Ovary (tissue), 9 donors: ENCODE data around the gene CTIF. TPM values are rescaled to one million over a fixed set of nuclear protein-coding genes. Genes with fewer than 3 reads are reported as not detected.

Source experiments
- DNase-seq, 5 donors: peaks; one replicate each; pipeline ENCODE4 v3.0.0-alpha.2; 2019 to 2020
- H3K27ac ChIP-seq, 2 donors: fragments of 200-600 bp; one replicate each; pipeline versions ENCODE4 v1.5.1 to v1.8.0; 2019 to 2022
- H3K27me3 ChIP-seq: fragments of 200-600 bp; one replicate; pipeline ENCODE4 v1.8.0; 2022
- H3K36me3 ChIP-seq: fragments of 200-600 bp; sonication (generic); one replicate; pipeline ENCODE4 v1.5.1; 2019
- H3K4me1 ChIP-seq: one replicate; pipeline ENCODE4 v1.8.1; 2013; ENCODE audit warnings: mild to moderate bottlenecking, moderate library complexity; ENCODE audit not compliant: insufficient read depth
- H3K4me3 ChIP-seq: fragments of 200-600 bp; sonication (generic); one replicate; pipeline ENCODE4 v1.5.1; 2017
- H3K9me3 ChIP-seq, 2 donors: fragments of 200-600 bp in 1 of 2; sonication (generic) in 1 of 2; one replicate each; pipeline versions ENCODE4 v1.5.1 to v1.8.1; 2013 to 2019; ENCODE audit warnings: mild to moderate bottlenecking in 1 of 2, moderate library complexity in 1 of 2
- CTCF ChIP-seq, 3 donors: fragments of 450-650 bp in 2 of 3; fragments of 200-600 bp in 1 of 3; IDR thresholded peaks; one replicate each; pipeline versions ENCODE4 v1.5.1 to v1.8.0; 2016 to 2022; ENCODE audit warnings: antibody characterized with exemption in 3 of 3, mild to moderate bottlenecking in 1 of 3
- EP300 ChIP-seq: sonication (generic); formaldehyde crosslinking; IDR thresholded peaks from one replicate; pipeline ENCODE4 v1.6.1; 2017; ENCODE audit warnings: antibody characterized with exemption
- POLR2A ChIP-seq: fragments of 450-650 bp; IDR thresholded peaks from one replicate; pipeline ENCODE4 v1.6.1; 2017; ENCODE audit warnings: antibody characterized with exemption, mild to moderate bottlenecking, moderate library complexity
- WGBS, 3 donors: extraction: QIAGEN DNeasy Blood & Tissue Kit in 1 of 3; methylation state at CpG; one replicate each; pipeline versions ENCODE4 v1.1.5 to v1.1.7; 2013 to 2017; 5-methylcytosine and 5-hydroxymethylcytosine counted together
- intact Hi-C, 4 donors: fragments of 100-400 bp; cut with DNase I; formaldehyde crosslinking; loops; one replicate each; pipeline versions ENCODE4 v1.11.0 to v1.15.1; 2022 to 2023
- polyA plus RNA-seq, 2 donors: library from polyadenylated mRNA; stranded (reverse); fragments of 200-250 nt in 1 of 2; fragments of 350-450 nt in 1 of 2; fragmentation: Illumina TruSeq in 1 of 2; extraction: RNeasy Lipid Tissue Mini Kit (QIAGEN cat#74804) in 1 of 2; gene quantifications; one replicate each; pipeline ENCODE4 v1.2.3, GENCODE V29; 2013 to 2014
- total RNA-seq, 7 donors: library from RNA; depleted of rRNA in 2 of 7; stranded (reverse); fragments of >200 nt in 2 of 7; fragmentation: NEBNext Ultra II Directional in 3 of 7; extraction: Animal tissue kit (Norgen Biotek cat#: 25700) in 3 of 7; gene quantifications; one replicate each; pipeline versions ENCODE4 v1.1.0 to v1.2.4, GENCODE V29; 2016 to 2023
- donor health status: DM: no; HTN: no; CAD: no; lungs with moderate emphysema.
- donor health status: DM: no; HTN: no; CAD: no.
- donor health status: Bipolar disorder and iron deficiency.
- donor health status: DM: yes; HTN: yes; CAD: no.
- donor health status: DM: no; HTN: no; CAD: no.
- donor health status: DM: yes; HTN: yes; CAD: no.

CTIF gene
- total and polyA plus RNA-seq, 9 donors, result 18.5 to 94.1 (median 75.2) TPM

- TF ChIP-seq POLR2A (no peak), EP300 (no peak), CTCF (IDR thresholded peaks at IDR 0.05) (no peak)
- WGBS, 3 donors, result 81 to 85% (median 82%) methylated on average over 4 of the region's 4 CpGs
- no peaks in the 10 kb centered on the region for H3K27me3 ChIP-seq
These were observed 164.6 kb downstream of the CTIF start for GRCh38 chr18:48703418-48703817.

GRCh38 chr18:48705043-48705442, 166.2 kb downstream of the CTIF start:
- Histone ChIP-seq H3K27ac (no peak overlapping the region), H3K9me3 (no peaks in the 10 kb centered on the region), H3K4me1 (no peaks in the 10 kb centered on the region), H3K36me3 (no peaks in the 10 kb centered on the region), H3K4me3 (no peak overlapping the region), H3K27me3 (no peaks in the 10 kb centered on the region)
- DNase-seq, result no peak
- intact Hi-C loops, result no loop called here
- WGBS, 3 donors, result 73 to 86% (median 80%) methylated on average over 7 of the region's 7 CpGs
- TF ChIP-seq CTCF (IDR thresholded peaks at IDR 0.05) (no peak), POLR2A (no peak), EP300 (no peak)

More at GRCh38 chr18:48703418-48703817, 164.6 kb downstream of the CTIF start:
- intact Hi-C loops, result no loop called here
- Histone ChIP-seq H3K4me3 (no peak overlapping the region), H3K36me3 (no peaks in the 10 kb centered on the region), H3K27ac (no peak overlapping the region), H3K9me3 (no peaks in the 10 kb centered on the region), H3K4me1 (no peaks in the 10 kb centered on the region)
- no peak for DNase-seq

GRCh38 chr18:48705531-48705930, 166.7 kb downstream of the CTIF start:
- no peak overlapping the region for H3K4me3 ChIP-seq
- 90 to 94% (median 92%) methylated on average over 11 of the region's 11 CpGs for WGBS, 3 donors
- H3K27me3 ChIP-seq, result no peaks in the 10 kb centered on the region

GRCh38 chr18:48706731-48707130, 167.9 kb downstream of the CTIF start:
- Histone ChIP-seq H3K36me3 (no peaks in the 10 kb centered on the region), H3K4me1 (no peaks in the 10 kb centered on the region), H3K27ac (no peak overlapping the region), H3K9me3 (no peaks in the 10 kb centered on the region), H3K27me3 (no peaks in the 10 kb centered on the region), H3K4me3 (no peak overlapping the region)
- TF ChIP-seq EP300 (no peak), POLR2A (no peak), CTCF (IDR thresholded peaks at IDR 0.05) (no peak)
- WGBS, 3 donors, result 87 to 89% (median 88%) methylated on average over 5 of the region's 5 CpGs
- no peak for DNase-seq
- intact Hi-C loops, result no loop called here

More at GRCh38 chr18:48705531-48705930, 166.7 kb downstream of the CTIF start:
- no peak for TF ChIP-seq POLR2A
- no peak for TF ChIP-seq CTCF (IDR thresholded peaks at IDR 0.05)
- no peak for TF ChIP-seq EP300
- no peak for DNase-seq
- no peak overlapping the region for H3K27ac ChIP-seq
- no peaks in the 10 kb centered on the region for H3K4me1 ChIP-seq
- H3K9me3 ChIP-seq, result no peaks in the 10 kb centered on the region
- intact Hi-C loops, result no loop called here
- no peaks in the 10 kb centered on the region for H3K36me3 ChIP-seq
